ENCODE data around the gene SMAD6. TPM values are rescaled to one million over a fixed set of nuclear protein-coding genes. Genes with fewer than 3 reads are reported as not detected.

The SMAD6 gene
- total and polyA plus RNA-seq, 2 donors (not counting 1 experiment from before 2014, with no cell fraction given) = 0.03 to 0.37 TPM

- Histone ChIP-seq H3K36me3 (replicated peaks in 1 of 2; ENCODE audit: control extremely low read depth in 1 of 2, control insufficient read depth in 1 of 2, extremely low read depth in 1 of 2, insufficient read depth in 2 of 2, low read length in 1 of 2) (no peaks in the 10 kb centered on the region), H3K4me3 (ENCODE audit: control extremely low read depth in 1 of 5, extremely low read depth in 1 of 5, insufficient read depth in 1 of 5, low read depth in 2 of 5, low read length in 4 of 5) (no peak overlapping the region), H3K27me3 (replicated peaks in 1 of 4; ENCODE audit: control extremely low read depth in 1 of 4, control insufficient read depth in 3 of 4, insufficient read depth in 4 of 4, low read length in 3 of 4) (peaks cover 0 to 23% (median 11%) of the 10 kb centered on the region in 4 experiments), H3K79me2 (ENCODE audit: control insufficient read depth, insufficient read depth, low read length) (no peaks in the 10 kb centered on the region), H3K9me3 (ENCODE audit: control extremely low read depth in 1 of 3, control insufficient read depth in 2 of 3, insufficient read depth in 1 of 3, low read length in 2 of 3) (no peaks in the 10 kb centered on the region), H3K4me1 (ENCODE audit: control insufficient read depth in 2 of 2, insufficient read depth in 2 of 2, low read length in 2 of 2) (peaks cover 11 to 12% of the 10 kb centered on the region in 2 donors), H2AFZ (ENCODE audit: insufficient read depth, low read depth, low read length, poor library complexity, severe bottlenecking) (no peak overlapping the region), H3K27ac (ENCODE audit: low read length in 2 of 2) (no peak overlapping the region), H3K4me2 (replicated peaks; ENCODE audit: low read depth, low read length, poor library complexity, severe bottlenecking) (no peak overlapping the region), H3K9ac (ENCODE audit: low read length) (no peak overlapping the region), H4K20me1 (ENCODE audit: control insufficient read depth, insufficient read depth, low read length, poor library complexity, severe bottlenecking) (no peaks in the 10 kb centered on the region)
- DNase-seq (no peak), ATAC-seq (ENCODE audit: low read depth) (no peak)
- WGBS (ENCODE audit: insufficient coverage) = 83% methylated on average over 1 of the region's 4 CpGs
- ChIA-PET POLR2A (no interaction called here), CTCF (interaction anchor here (0.8 kb wide), 1 partner anchor 12 kb away, joined by 3 read pairs; no protein-coding TSS in a partner anchor)
- peaks cover 27% of the 10 kb centered on the region for H3K27me3 Mint-ChIP-seq
- no peak overlapping the region for H3K4me3 Mint-ChIP-seq
- no peaks in the 10 kb centered on the region for H3K9me3 Mint-ChIP-seq (ENCODE audit: insufficient read depth)
- intact Hi-C loops (cut with micrococcal nuclease) = no loop called here
- H3K4me1 Mint-ChIP-seq = peaks cover 19% of the 10 kb centered on the region
- TF ChIP-seq EZH2 (IDR thresholded peaks at IDR 0.05; ENCODE audit: borderline replicate concordance, insufficient read depth, low read depth, low read length, poor library complexity, severe bottlenecking) = no peak
- no peak overlapping the region for H3K27ac Mint-ChIP-seq
Measured at GRCh38 chr15:66716656-66717020, 14.6 kb downstream of the SMAD6 start.

GRCh38 chr15:66718220-66718988, 16.4 kb downstream of the SMAD6 start:
- H3K79me2 ChIP-seq (ENCODE audit: control insufficient read depth, insufficient read depth, low read length) = no peaks in the 10 kb centered on the region
- H3K27me3 ChIP-seq (replicated peaks in 1 of 4; ENCODE audit: control extremely low read depth in 1 of 4, control insufficient read depth in 3 of 4, insufficient read depth in 4 of 4, low read length in 3 of 4) = peaks cover 0 to 26% (median 13%) of the 10 kb centered on the region in 4 experiments
- no peak overlapping the region for H2AFZ ChIP-seq (ENCODE audit: insufficient read depth, low read depth, low read length, poor library complexity, severe bottlenecking)
- H3K27me3 Mint-ChIP-seq = peaks cover 27% of the 10 kb centered on the region
- no peak for ATAC-seq (ENCODE audit: low read depth)
- H3K27ac ChIP-seq (ENCODE audit: low read length in 2 of 2) = no peak overlapping the region
- intact Hi-C loops (cut with micrococcal nuclease) = no loop called here
- TF ChIP-seq EZH2 (IDR thresholded peaks at IDR 0.05; ENCODE audit: borderline replicate concordance, insufficient read depth, low read depth, low read length, poor library complexity, severe bottlenecking) (no peak), CTCF (IDR thresholded peaks at IDR 0.05) (no peak)
- H3K4me1 Mint-ChIP-seq = peaks cover 19% of the 10 kb centered on the region
- no peak overlapping the region for H3K4me3 Mint-ChIP-seq
- POLR2A ChIA-PET = no interaction called here
- no peaks in the 10 kb centered on the region for H4K20me1 ChIP-seq (ENCODE audit: control insufficient read depth, insufficient read depth, low read length, poor library complexity, severe bottlenecking)
- H3K27ac Mint-ChIP-seq = no peak overlapping the region
- no peaks in the 10 kb centered on the region for H3K36me3 ChIP-seq (replicated peaks in 1 of 2; ENCODE audit: control extremely low read depth in 1 of 2, control insufficient read depth in 1 of 2, extremely low read depth in 1 of 2, insufficient read depth in 2 of 2, low read length in 1 of 2)
- no peaks in the 10 kb centered on the region for H3K9me3 Mint-ChIP-seq (ENCODE audit: insufficient read depth)
- H3K9ac ChIP-seq (ENCODE audit: low read length) = no peak overlapping the region
- peaks cover 11 to 12% of the 10 kb centered on the region in 2 donors for H3K4me1 ChIP-seq (ENCODE audit: control insufficient read depth in 2 of 2, insufficient read depth in 2 of 2, low read length in 2 of 2)
- no peak for DNase-seq
- H3K4me3 ChIP-seq (ENCODE audit: control extremely low read depth in 1 of 5, extremely low read depth in 1 of 5, insufficient read depth in 1 of 5, low read depth in 2 of 5, low read length in 4 of 5) = no peak overlapping the region
- WGBS (ENCODE audit: insufficient coverage) = 94% methylated on average over 7 of the region's 8 CpGs
- CTCF ChIA-PET = no interaction called here
- H3K4me2 ChIP-seq (replicated peaks; ENCODE audit: low read depth, low read length, poor library complexity, severe bottlenecking) = no peak overlapping the region
- H3K9me3 ChIP-seq (ENCODE audit: control extremely low read depth in 1 of 3, control insufficient read depth in 2 of 3, insufficient read depth in 1 of 3, low read length in 2 of 3) = no peaks in the 10 kb centered on the region
